GM19023 (cell line): ENCODE results near the gene TNKS2.

Source experiments
- ATAC-seq: cut with Tn5 transposase; IDR thresholded peaks from one replicate; pipeline ENCODE4 v1.9.1; 2021; ENCODE audit warnings: mild to moderate bottlenecking, moderate library complexity; ENCODE audit not compliant: unreplicated experiment

TNKS2 gene

DNA sequence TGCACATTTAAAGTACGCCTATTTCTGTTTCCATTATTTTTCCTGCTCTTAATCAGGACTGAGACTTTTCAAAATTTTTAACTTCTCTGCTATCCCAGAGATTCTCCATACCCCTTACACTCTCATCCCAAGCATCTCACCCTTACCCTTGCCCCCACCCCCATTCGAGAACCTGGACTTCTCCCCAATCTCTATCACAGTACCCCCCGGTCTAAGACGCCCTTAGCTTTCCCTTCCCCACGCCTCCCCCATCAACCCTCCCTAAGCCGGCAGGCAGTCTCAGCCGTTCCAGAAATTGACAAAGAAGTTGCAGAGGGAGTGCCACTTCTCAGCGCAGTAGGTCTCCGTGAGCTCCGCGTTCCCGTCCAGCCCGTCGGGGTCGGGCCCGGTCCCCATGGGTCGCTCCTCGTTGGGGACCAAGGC, 109.7 kb downstream of the TNKS2 start:
- ATAC-seq, result no peak

DNA sequence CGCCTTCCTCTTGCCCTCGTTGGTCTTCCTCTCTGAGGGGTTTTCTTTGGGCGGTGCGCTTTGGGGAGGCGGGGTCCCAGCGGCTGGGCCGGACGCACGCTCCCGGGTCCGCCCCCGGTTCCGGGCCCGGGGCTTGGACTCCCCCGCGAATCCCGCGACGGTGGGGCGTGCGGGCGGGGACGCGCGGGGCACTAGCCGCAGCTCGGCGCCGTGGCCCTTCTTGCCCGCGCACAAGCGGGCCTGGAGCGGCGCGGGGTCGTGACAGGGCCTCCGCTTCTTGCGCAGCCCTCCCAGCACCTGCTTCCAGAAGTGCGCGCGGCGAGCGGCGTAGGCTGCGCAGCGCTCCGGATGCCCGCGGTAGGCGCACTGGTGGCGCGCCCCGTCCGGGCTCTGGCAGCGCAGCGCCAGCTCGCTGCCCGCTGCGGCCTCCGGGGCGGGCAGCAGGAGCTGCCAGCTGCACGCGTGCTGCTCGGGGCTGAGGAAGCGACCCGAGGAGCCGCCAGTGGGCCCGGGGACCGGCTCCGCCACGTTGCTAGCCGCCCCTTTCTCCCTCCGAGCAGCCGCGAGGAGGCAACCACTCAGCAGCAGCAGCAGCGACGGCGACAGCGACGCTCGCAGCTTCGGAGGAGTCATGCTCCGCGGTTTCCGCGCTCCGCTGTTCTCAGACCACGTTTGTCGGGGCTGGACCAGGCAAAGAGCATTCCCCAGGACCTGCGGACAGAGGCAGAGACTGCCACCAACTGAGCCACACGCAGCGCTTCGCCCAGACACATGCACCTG, 110.3 kb downstream of the TNKS2 start:
- ATAC-seq, result peak; percentile 86

DNA sequence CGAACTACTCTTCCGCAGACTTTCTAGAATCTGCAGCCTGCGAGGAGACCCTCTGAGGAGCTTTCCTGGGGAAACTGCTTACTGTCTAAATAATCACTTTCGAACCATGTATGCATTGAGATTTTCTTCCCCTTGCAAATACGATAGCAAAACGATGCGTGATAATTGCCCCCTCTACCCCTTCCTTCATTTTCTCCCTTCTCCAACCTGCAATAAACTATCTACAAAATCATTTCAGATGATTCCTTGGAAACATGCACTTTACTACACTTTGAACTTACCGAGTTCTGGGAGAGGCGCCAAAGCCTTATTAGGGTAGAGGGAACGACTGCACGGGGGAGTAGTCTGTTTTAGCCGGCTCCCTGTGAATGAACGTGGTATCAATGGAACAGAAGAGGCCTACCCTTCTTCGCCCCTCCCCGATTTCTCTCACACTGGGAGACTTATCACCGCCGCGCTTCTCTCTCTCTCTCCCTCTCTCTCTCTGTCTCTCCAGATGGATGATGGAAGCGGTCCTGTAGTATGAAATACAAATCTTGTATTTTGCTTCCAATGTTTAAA, 111.0 kb downstream of the TNKS2 start, which contains the start of gene FGFBP3:
TSS of gene FGFBP3 (minus strand) at position 370 of the 561 bp plus-strand sequence. CDS start 517 bp downstream, outside the sequence.
- no peak for ATAC-seq

DNA sequence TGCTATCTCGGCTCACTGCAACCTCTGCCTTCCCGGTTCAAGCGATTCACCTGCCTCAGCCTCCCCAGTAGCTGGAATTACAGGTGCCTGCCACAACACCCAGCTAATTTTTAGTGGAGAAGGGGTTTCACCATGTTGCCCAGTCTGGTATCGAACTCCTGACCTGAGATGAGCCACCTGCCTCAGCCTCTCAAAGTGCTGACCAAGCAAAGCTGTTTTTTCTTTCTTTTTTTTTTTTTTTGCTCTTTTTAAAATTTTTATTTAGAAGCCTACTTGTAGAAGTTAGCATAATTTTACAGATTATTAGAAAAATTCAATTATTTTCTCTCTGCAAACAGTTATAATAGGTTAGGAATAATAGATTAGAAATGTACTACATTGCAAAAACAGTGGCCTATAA, 112.2 kb downstream of the TNKS2 start:
- no peak for ATAC-seq
